HG03457 (cell line): ENCODE measurements around the gene NAXD.
"Not testable (repeated sequence)": the region's sequence is repeated elsewhere in the genome, so short reads cannot be mapped to it uniquely, and the experiment has no call there.

Experiments
- ATAC-seq: cut with Tn5 transposase; IDR thresholded peaks from one replicate; pipeline ENCODE4 v1.9.1; 2021; ENCODE audit warnings: moderate number of reproducible peaks; ENCODE audit not compliant: unreplicated experiment

NAXD gene

GRCh38 chr13:110627761-110628476 is 12.6 kb downstream of the NAXD start:
- no peak for ATAC-seq

- no peak for ATAC-seq
These were observed 13.1 kb downstream of the NAXD start for GRCh38 chr13:110628477-110628793.

- ATAC-seq = no peak
These were observed 13.8 kb downstream of the NAXD start for GRCh38 chr13:110628952-110629701.

GRCh38 chr13:110629735-110630134 is 14.4 kb downstream of the NAXD start:
- ATAC-seq = no peak

- no peak for ATAC-seq
These were observed 15.3 kb downstream of the NAXD start for GRCh38 chr13:110630566-110631119.

GRCh38 chr13:110632255-110632654 is 16.9 kb downstream of the NAXD start:
- ATAC-seq = not testable (repeated sequence)

GRCh38 chr13:110633776-110634175 is 18.4 kb downstream of the NAXD start:
- ATAC-seq = no peak

GRCh38 chr13:110634558-110634957 is 19.2 kb downstream of the NAXD start:
- ATAC-seq = no peak

- ATAC-seq = no peak
These were observed 20.2 kb downstream of the NAXD start for GRCh38 chr13:110635405-110636002.

- ATAC-seq = no peak
These were observed 20.7 kb downstream of the NAXD start for GRCh38 chr13:110636053-110636475.

GRCh38 chr13:110636701-110637201 is 21.4 kb downstream of the NAXD start:
- no peak for ATAC-seq

GRCh38 chr13:110637275-110637674 is 21.9 kb downstream of the NAXD start:
- no peak for ATAC-seq

GRCh38 chr13:110637747-110638146 is 22.4 kb downstream of the NAXD start:
- ATAC-seq = no peak

GRCh38 chr13:110638257-110638656 is 22.9 kb downstream of the NAXD start:
- no peak for ATAC-seq

GRCh38 chr13:110638814-110639806 is 23.8 kb downstream of the NAXD start:
- ATAC-seq = no peak

GRCh38 chr13:110639935-110640334 is 24.6 kb downstream of the NAXD start:
- no peak for ATAC-seq

- ATAC-seq = no peak
These were observed 25.3 kb downstream of the NAXD start for GRCh38 chr13:110640591-110641029.

GRCh38 chr13:110641055-110642015 is 26.0 kb downstream of the NAXD start:
- no peak for ATAC-seq

- ATAC-seq = no peak
These were observed 27.1 kb downstream of the NAXD start for GRCh38 chr13:110642291-110642981.
